DND-41 (cell line): ENCODE data around the gene MYEOV.

Source experiments
- EZH2 ChIP-seq: IDR thresholded peaks from 3 replicates; pipeline ENCODE4 v1.6.1; 2012; ENCODE audit warnings: borderline replicate concordance, low read depth, mild to moderate bottlenecking, moderate library complexity, low read length, inconsistent platforms; ENCODE audit not compliant: severe bottlenecking
- TF ChIP-seq, protein P1 (sequence below): IDR thresholded peaks from 2 replicates; pipeline ENCODE4 v1.5.1; 2012; ENCODE audit warnings: borderline replicate concordance, low read length, moderate library complexity, mild to moderate bottlenecking; ENCODE audit not compliant: poor library complexity, severe bottlenecking; ENCODE audit errors: extremely low read depth

DNA sequence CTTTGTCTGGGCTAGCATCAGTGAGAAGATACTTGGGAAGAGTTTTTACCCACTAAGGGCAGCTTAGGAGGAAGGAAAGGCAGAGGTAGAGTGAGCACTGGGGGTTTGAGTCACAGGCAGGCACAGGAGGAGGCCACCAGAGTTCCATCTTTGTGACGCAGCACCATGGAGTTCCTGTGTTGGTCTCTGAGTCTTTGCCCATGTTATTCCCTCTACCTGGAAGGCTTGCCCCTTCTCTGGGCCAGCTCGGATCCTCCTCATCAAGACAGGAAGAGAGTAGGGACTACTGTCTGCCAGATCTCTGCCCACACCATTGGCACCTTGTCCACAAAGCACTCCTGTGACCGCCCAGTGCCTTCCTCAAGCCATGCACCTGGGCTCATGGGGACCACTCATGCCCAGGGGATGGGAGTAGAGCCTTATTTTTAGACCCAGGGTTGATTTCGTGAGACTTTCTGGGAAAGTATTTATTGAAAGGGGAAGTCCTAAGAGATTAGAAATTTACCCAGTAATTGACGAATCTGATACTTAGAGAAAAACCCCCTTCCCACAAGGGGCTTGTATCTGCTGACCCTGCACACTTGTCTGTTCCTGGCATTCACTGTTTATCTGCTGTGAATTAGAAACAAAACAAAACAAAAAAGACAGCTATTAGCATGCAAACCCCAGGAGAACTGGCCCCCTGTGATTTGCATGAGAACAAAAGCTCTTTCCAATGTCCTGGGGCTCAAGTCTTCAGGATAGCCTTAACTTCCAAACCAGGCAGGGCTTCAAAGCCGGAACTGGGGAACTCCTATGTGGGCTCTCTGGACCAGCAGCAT lies 35.9 kb upstream of the MYEOV start:
- TF ChIP-seq EZH2, result no peak
- TF ChIP-seq, protein P1, sequence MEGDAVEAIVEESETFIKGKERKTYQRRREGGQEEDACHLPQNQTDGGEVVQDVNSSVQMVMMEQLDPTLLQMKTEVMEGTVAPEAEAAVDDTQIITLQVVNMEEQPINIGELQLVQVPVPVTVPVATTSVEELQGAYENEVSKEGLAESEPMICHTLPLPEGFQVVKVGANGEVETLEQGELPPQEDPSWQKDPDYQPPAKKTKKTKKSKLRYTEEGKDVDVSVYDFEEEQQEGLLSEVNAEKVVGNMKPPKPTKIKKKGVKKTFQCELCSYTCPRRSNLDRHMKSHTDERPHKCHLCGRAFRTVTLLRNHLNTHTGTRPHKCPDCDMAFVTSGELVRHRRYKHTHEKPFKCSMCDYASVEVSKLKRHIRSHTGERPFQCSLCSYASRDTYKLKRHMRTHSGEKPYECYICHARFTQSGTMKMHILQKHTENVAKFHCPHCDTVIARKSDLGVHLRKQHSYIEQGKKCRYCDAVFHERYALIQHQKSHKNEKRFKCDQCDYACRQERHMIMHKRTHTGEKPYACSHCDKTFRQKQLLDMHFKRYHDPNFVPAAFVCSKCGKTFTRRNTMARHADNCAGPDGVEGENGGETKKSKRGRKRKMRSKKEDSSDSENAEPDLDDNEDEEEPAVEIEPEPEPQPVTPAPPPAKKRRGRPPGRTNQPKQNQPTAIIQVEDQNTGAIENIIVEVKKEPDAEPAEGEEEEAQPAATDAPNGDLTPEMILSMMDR, result no peak
